ENCODE data around the gene ZNF606. TPM values are rescaled to one million over a fixed set of nuclear protein-coding genes. Genes with fewer than 3 reads are reported as not detected.

Gene ZNF606
- total RNA-seq: 14.4 and 17.0 TPM in 2 replicates

DNA sequence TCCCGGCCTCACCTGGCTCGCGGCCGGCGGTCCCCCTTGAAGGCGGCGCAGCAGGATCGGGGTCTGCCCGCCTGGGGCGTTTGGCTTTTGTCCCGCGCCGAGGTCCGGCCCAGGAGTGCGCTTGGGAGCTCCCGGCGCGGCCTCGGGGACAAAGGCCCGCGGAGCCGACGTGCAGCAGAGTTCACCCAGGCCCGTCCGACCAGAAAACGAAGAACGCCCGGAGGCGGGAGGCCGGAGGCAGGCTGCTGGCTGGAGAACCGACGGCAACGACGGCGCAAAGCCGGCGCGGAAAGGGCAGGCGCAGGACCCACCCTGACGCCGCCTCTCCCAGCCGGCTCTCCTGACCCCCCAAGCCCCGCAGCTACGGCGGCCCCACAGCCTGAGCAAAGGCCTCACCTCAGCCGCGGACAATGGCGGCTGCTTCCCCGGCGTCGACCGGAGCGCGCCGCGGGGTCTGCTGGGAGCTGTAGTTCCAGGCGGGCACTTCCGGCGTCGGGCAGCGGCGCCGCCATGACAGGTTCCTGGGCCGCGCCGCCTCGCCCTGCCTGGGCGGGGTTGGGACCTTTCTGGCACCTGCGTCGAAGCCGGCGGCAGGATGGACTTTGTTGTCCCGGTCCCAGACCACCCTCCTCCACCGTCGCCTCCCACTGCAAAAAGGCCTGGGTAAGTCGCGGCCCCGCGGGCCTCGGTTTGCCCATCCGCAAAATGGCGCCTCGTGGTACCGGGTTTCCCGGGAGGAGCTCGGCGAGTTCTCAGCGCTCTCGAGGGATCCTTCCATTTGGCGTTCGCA lies at the start of gene ZNF606:
Gene ZNF606, minus strand, starts transcription at position 437 of the 790 bp plus-strand sequence. CDS start 1,501 bp downstream, outside the sequence.
- H3K36me3 ChIP-seq (ENCODE audit: control insufficient read depth, insufficient read depth, low read length): peaks cover 2% of the 10 kb centered on the region
- H3K4me3 ChIP-seq (ENCODE audit: low read depth, low read length): peak within 1 kb of the TSS; percentile 91
- peak; percentile 32 for DNase-seq (ENCODE audit: low read depth)
- no peaks in the 10 kb centered on the region for H3K27me3 ChIP-seq (ENCODE audit: control insufficient read depth, insufficient read depth, low read length)
- TF ChIP-seq, protein P1, sequence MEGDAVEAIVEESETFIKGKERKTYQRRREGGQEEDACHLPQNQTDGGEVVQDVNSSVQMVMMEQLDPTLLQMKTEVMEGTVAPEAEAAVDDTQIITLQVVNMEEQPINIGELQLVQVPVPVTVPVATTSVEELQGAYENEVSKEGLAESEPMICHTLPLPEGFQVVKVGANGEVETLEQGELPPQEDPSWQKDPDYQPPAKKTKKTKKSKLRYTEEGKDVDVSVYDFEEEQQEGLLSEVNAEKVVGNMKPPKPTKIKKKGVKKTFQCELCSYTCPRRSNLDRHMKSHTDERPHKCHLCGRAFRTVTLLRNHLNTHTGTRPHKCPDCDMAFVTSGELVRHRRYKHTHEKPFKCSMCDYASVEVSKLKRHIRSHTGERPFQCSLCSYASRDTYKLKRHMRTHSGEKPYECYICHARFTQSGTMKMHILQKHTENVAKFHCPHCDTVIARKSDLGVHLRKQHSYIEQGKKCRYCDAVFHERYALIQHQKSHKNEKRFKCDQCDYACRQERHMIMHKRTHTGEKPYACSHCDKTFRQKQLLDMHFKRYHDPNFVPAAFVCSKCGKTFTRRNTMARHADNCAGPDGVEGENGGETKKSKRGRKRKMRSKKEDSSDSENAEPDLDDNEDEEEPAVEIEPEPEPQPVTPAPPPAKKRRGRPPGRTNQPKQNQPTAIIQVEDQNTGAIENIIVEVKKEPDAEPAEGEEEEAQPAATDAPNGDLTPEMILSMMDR (IDR thresholded peaks at IDR 0.05; ENCODE audit: insufficient read depth, low read length, poor library complexity, severe bottlenecking): no peak

DNA sequence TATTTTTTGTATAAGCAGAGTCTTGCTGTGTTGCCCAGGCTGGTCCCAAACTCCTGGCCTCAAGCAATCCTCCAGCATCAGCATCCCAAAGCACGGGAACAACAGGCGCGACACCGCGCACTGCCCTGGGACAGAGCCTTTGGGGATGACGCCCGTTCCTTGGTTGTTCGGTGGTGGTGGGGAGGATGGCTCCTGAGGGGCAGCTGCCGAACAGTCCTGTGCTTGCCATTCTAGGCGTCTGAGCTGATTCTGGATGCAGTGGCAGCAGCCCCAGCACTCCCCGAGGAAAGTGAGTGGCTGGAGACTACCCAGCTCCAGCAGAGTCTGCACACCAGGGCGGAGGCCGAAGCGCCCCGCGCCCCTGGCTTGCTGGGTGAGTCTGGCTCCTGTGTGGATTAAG lies 49.6 kb upstream of the ZNF606 start:
- H3K4me3 ChIP-seq (ENCODE audit: low read depth, low read length): no peak overlapping the region
- no peak for DNase-seq (ENCODE audit: low read depth)
- H3K27me3 ChIP-seq (ENCODE audit: control insufficient read depth, insufficient read depth, low read length): no peaks in the 10 kb centered on the region
- no peaks in the 10 kb centered on the region for H3K36me3 ChIP-seq (ENCODE audit: control insufficient read depth, insufficient read depth, low read length)
- TF ChIP-seq, protein P1 (IDR thresholded peaks at IDR 0.05; ENCODE audit: insufficient read depth, low read length, poor library complexity, severe bottlenecking): no peak

DNA sequence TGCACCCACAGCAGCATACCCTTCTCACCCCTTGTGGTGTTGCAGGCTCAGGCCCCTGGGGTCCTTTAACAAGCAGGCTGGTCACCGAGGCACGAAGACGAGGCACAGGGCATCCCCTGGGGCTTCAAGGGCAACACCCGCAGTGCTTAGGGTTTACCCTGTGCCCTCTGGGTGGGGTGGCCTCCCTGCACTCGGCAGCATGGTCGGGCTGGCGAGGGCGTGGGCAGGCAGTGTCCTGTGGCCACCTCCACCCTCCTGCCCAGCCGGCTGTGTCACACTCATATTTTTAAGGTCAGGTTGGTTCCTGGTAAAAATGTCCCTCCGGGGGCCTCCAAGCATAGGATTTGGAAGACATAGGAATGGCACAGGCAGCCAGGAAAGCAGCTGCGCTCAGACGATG lies 45.1 kb upstream of the ZNF606 start:
- no peak overlapping the region for H3K4me3 ChIP-seq (ENCODE audit: low read depth, low read length)
- no peak for DNase-seq (ENCODE audit: low read depth)
- H3K36me3 ChIP-seq (ENCODE audit: control insufficient read depth, insufficient read depth, low read length): no peaks in the 10 kb centered on the region
- H3K27me3 ChIP-seq (ENCODE audit: control insufficient read depth, insufficient read depth, low read length): no peaks in the 10 kb centered on the region
- TF ChIP-seq, protein P1 (IDR thresholded peaks at IDR 0.05; ENCODE audit: insufficient read depth, low read length, poor library complexity, severe bottlenecking): no peak

DNA sequence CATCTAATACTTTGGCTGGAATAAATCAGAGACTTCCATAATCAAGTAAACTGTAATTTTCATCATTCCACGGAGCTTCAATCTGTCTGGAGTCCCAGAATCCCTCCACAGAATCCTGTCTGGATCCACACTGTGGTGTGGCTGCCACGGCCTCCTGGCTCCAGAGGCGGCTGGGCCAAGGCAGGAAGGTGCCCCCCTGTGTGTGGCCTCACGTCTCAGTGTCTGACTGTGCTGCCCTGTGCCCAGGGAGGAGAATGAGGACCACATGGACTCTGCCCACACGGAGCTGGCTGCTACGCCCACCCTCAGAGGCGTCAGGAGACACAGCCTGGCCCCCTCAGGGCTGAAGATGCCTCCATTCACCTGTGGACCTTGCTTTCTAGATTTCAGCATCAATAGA lies 44.2 kb upstream of the ZNF606 start:
- TF ChIP-seq, protein P1 (IDR thresholded peaks at IDR 0.05; ENCODE audit: insufficient read depth, low read length, poor library complexity, severe bottlenecking): no peak
- no peak overlapping the region for H3K4me3 ChIP-seq (ENCODE audit: low read depth, low read length)
- H3K27me3 ChIP-seq (ENCODE audit: control insufficient read depth, insufficient read depth, low read length): no peaks in the 10 kb centered on the region
- no peak for DNase-seq (ENCODE audit: low read depth)
- H3K36me3 ChIP-seq (ENCODE audit: control insufficient read depth, insufficient read depth, low read length): no peaks in the 10 kb centered on the region

DNA sequence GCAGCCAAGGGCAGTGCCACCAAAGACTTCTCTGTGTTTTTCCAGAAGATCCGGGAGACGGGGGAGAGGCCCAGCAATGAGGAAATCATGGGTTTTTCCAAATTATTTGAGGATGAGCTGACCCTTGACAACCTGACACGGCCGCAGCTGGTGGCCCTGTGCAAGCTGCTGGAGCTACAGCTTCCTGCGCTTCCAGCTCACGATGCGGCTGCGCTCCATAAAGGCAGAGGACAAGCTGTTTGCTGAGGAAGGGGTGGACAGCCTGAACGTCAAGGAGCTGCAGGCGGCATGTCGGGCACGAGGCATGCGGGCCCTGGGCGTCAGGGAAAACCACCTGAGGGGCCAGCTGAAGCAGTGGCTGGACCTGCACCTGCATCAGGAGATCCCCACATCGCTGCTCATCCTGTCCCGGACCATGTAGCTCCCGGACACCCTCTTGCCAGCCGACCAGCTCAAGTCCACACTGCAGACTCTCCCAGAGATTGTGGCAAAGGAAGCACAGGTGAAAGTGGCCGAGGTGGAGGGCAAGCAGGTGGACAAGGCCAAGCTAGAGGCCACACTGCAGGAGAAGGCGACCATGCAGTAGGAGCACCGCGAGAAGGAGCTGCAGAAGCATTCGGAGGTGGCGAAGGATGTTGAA lies 42.9 kb upstream of the ZNF606 start:
- Histone ChIP-seq H3K36me3 (ENCODE audit: control insufficient read depth, insufficient read depth, low read length) (no peaks in the 10 kb centered on the region), H3K27me3 (ENCODE audit: control insufficient read depth, insufficient read depth, low read length) (no peaks in the 10 kb centered on the region), H3K4me3 (ENCODE audit: low read depth, low read length) (no peak overlapping the region)
- TF ChIP-seq, protein P1 (IDR thresholded peaks at IDR 0.05; ENCODE audit: insufficient read depth, low read length, poor library complexity, severe bottlenecking): no peak
- DNase-seq (ENCODE audit: low read depth): no peak

Measured in kidney epithelial cell (primary cell).